ENCODE data around the gene CORO1A.
"Not testable (repeated sequence)": the region's sequence is repeated elsewhere in the genome, so short reads cannot be mapped to it uniquely, and the experiment has no call there.

The CORO1A gene

GRCh38 chr16:30170145-30170544 lies 13.3 kb upstream of the CORO1A start:
- DNase-seq (ENCODE audit: low read depth in 2 of 2): not testable (repeated sequence)

DNA sequence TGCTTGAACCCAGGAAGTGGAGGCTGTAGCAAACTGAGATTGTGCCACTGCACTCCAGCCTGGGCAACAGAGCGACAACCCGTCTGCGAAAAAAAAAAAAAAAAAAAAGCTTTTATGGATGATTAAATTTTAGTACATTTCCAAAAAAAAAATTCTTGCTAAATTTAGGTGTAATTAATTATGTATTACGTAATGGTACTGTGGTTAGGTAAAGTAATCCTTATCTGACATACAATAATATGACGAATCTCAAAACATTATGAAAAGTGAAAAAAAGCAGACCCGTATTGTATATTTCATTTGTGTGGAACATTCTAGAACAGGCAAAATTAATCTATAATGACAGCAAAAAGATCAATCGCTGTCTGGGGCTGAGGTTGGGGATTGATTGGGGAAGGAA lies 10.3 kb upstream of the CORO1A start:
- no peak for DNase-seq (ENCODE audit: low read depth in 2 of 2)

- not testable (repeated sequence) for DNase-seq (ENCODE audit: low read depth in 2 of 2)
Observed at GRCh38 chr16:30176876-30177275, 6.5 kb upstream of the CORO1A start.

DNA sequence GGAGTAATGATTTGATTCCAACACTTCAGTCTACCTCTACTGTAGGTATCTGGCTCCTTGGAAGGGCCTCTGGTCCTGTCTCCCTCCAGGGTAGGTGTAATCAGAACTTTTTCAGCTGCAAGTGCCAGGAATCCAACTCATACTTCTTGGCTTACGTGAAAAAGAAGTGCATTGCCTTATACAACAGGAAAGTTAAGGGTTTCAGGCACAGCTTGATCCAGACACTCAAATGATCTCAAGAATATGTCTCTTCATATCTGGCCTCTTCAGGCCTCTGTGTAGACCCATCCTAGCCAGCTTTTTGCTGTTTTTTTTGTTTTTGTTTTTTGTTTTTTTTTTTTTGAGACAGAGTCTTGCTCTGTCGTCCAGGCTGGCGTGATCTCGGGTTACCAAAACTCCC lies 4.2 kb upstream of the CORO1A start:
- DNase-seq (ENCODE audit: low read depth in 2 of 2): no peak

DNA sequence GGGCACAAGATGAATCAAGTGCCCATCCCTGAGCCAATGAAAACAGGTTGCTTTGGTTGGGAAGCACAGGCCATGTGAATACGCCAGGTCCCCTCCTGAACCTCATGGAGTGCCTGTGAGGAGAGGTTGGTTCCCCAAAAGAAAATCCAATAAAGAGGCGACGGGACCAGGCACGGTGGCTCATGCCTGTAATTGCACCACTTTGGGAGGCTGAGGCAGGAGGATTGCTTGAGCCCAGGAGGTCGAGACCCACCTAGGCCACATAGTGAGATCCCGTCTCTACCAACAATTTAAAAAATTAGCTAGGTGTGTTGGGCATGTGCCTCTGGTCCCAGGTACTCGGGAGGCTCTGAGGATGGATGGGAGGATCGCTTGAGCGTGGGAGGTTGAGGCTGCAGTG lies 3.5 kb upstream of the CORO1A start:
- DNase-seq (ENCODE audit: low read depth in 2 of 2): no peak

DNA sequence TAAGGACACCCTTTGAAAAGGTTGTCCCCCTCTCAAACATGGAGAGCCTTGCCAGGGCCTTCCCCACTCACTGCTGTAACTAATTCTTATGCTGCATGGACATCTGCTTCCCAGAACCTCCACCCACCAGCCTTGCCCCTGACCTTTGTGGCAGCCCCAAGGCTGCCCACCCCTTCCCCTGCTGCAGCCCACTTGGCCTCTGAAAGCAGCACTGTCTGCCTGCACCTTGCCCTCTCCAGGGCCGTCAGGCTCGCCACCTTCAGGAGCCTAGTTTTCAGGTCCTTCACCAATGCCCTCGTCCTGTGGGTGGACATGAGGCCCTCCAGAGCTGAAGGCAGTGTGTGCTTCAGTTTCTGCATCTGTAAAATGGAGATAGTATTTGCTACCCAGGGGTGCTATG lies 2.7 kb upstream of the CORO1A start:
- no peak for DNase-seq (ENCODE audit: low read depth in 2 of 2)

- DNase-seq (ENCODE audit: low read depth in 2 of 2): peak; percentile 22 to 68
Observed at GRCh38 chr16:30184096-30184890, 891 bp downstream of the CORO1A start.

GRCh38 chr16:30184891-30185682 lies 1.7 kb downstream of the CORO1A start:
- DNase-seq (ENCODE audit: low read depth in 2 of 2): peak in 1 of 2 donors; percentile 1

DNA sequence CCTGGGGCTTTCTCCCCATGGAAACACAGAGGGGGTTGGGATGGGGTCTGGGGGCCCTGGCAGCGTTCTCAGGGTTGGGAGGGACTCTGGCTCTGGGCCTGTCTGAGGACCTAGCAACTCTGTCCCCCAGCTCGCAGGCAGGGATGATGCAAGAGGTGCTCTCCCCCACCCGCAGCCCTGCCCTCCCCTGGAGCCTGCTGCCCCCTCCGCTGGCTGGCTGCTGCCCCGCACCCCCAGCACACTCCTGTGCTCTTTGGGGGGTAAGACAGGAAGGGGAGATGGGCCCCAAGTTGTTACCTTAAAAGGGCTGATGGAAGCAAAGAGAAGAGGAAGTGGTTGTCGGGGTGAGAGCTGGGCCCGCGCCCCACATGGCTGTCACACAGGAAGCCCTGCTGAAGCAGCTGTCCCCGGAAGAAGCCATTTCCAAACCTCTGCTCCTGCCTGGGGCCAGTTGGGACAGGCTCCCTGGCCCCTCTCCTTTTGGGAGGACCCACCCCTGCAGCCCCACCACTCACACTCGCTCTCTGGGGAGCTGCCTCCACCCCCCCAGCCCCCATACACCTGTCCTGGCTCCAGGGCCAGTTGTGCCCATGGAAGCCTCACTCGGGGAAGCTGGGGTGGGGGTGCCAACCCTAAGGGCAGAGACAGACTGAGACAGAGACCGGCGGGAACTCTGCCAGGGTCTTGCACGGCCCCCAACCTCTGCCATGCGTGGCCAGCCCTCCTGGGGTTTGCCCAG lies 2.5 kb downstream of the CORO1A start:
- DNase-seq (ENCODE audit: low read depth in 2 of 2): peak; percentile 47 to 74

DNA sequence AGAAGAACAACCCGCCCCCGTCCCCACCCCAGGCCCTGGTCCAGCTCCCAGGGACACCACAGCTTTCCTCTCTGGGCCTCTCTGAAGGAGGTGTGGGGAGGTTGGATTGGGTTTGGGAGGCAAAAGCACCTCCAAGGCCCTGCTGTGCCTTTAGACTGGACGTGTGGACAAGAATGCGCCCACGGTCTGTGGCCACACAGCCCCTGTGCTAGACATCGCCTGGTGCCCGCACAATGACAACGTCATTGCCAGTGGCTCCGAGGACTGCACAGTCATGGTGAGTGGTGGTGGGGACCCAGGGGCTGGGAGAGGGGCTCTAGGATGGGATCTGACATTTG lies 3.0 kb downstream of the CORO1A start:
- DNase-seq (ENCODE audit: low read depth in 2 of 2): no peak

DNA sequence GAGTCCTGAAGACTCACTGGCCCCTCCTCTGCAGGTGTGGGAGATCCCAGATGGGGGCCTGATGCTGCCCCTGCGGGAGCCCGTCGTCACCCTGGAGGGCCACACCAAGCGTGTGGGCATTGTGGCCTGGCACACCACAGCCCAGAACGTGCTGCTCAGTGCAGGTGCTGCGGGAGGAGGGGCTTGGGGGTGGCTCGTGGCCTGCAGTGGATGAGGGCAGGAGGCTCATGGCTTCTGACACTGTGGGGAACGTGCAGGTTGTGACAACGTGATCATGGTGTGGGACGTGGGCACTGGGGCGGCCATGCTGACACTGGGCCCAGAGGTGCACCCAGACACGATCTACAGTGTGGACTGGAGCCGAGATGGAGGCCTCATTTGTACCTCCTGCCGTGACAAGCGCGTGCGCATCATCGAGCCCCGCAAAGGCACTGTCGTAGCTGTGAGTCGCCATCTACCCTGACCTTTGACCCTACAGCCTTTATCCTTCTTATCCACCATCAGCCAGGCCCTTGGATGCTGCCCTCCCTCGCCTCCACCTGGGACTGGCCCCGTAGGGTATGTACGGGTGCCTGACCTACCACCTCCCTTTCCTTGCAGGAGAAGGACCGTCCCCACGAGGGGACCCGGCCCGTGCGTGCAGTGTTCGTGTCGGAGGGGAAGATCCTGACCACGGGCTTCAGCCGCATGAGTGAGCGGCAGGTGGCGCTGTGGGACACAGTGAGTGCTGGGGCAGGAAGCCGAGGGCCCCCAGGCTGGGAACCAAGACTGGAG lies 3.6 kb downstream of the CORO1A start:
- DNase-seq (ENCODE audit: low read depth in 2 of 2): peak; percentile 73 to 88

- DNase-seq (ENCODE audit: low read depth in 2 of 2): no peak
Observed at GRCh38 chr16:30187556-30187865, 4.1 kb downstream of the CORO1A start.

DNA sequence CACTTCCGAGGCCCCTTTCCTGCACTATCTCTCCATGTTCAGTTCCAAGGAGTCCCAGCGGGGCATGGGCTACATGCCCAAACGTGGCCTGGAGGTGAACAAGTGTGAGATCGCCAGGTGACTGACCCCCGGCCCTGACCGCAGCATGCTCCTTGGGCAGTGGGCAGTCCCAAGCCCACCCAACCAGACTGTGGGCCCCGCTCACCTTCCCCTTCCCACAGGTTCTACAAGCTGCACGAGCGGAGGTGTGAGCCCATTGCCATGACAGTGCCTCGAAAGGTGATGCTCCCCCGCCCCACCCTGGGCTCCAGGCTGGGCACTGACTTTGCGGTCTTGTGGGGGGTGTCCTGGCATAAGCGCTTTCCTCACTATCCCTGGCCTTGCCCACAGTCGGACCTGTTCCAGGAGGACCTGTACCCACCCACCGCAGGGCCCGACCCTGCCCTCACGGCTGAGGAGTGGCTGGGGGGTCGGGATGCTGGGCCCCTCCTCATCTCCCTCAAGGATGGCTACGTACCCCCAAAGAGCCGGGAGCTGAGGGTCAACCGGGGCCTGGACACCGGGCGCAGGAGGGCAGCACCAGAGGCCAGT lies 4.7 kb downstream of the CORO1A start:
- no peak for DNase-seq (ENCODE audit: low read depth in 2 of 2)

DNA sequence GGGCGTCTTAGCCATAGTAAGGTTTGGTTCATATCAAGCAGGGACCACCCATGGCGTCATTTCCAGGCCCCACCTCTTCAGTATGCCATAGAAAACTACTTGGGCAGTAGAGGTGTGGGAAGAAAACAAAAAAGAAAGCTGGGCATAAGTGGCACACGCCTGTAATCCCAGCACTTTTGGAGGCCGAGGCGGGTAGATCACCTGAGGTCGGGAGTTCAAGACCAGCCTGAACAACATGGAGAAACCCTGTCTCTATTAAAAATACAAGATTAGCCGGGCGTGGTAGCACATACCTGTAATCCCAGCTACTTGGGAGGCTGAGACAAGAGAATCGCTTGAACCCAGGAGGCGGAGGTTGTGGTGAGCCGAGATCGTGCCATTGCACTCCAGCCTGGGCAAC lies 7.8 kb downstream of the CORO1A start:
- DNase-seq (ENCODE audit: low read depth in 2 of 2): not testable (repeated sequence)

DNA sequence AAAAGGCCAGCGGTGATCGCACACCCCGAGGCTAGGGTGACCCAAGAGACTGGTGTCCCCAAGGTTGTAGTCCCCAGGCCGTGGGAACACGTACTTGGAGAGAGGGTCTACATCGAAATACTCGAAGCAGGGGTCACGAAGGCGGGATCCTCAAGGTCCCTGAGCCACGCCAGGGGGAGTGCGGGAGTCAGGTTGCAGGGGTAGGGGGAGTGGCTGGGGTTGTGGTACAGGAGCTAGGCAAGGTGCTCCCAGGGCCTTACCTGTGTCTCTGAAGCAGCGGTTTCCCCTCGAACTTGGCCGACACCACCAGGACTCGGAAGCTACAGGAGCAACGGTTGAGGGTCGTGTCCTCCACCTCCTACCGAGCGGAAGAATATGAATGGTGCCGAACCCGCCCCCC lies 9.7 kb downstream of the CORO1A start:
- not testable (repeated sequence) for DNase-seq (ENCODE audit: low read depth in 2 of 2)

DNA sequence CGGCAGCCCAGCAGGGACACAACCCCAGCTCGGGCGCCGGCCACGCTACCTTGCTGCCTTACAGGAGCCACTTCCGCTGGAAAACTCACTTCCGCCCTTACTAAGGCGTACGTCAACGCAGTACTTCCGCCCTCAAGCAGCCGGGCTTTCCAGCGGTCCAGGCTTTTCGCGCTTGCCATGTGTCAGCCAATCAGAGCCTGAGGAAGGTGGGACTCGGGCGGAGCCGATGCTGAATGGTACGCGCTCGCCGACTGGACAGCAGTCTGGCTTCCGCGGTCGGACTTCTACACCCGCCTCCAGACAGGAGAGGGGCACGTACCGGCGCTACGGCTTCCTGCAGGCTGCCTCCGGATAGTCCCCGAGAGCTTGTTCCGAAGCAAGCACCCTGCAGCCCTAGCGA lies 10.2 kb downstream of the CORO1A start, which contains the start of the genes BOLA2B and SLX1A:
TSS of gene BOLA2B (minus strand) at position 52 of the 400 bp plus-strand sequence. CDS start 71 bp downstream, outside the sequence.
TSS of gene SLX1A (plus strand) at position 261 of the 400 bp plus-strand sequence. CDS start 210 bp downstream, outside the sequence.
- not testable (repeated sequence) for DNase-seq (ENCODE audit: low read depth in 2 of 2)

DNA sequence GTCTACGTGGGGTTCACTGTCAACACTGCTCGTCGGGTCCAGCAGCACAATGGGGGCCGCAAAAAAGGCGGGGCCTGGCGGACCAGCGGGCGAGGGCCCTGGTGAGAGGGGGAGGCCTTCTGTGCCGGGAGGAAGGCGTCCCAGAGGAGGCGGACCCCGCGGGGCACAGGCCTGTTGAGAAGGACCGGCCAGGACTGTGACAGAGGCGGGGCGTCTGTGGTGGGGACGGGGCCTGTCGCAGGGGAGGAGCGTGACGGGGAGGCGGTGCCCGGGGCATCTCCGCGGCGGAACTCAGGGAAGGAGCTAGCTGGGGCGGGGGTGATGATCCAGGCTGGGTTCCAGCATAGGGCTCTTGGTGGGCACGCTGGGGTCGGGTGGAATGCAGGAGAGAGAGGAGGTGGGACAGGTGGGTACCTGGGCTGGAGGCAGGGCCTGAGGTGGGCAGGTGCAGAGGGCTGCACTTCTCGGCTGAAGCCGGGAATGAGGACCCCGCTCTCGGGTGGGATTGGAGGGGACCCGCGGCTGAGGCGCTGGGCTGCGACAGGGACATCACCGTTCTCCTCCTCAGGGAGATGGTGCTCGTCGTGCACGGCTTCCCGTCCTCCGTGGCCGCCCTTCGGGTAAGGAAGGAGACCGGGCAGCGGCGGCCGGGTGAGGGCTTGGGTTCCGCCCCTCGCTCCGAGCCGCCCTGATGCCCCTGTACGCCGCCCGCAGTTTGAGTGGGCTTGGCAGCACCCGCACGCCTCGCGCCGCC lies 10.9 kb downstream of the CORO1A start:
- DNase-seq (ENCODE audit: low read depth in 2 of 2): not testable (repeated sequence)

GRCh38 chr16:30197001-30197400 lies 13.6 kb downstream of the CORO1A start:
- not testable (repeated sequence) for DNase-seq (ENCODE audit: low read depth in 2 of 2)

DNA sequence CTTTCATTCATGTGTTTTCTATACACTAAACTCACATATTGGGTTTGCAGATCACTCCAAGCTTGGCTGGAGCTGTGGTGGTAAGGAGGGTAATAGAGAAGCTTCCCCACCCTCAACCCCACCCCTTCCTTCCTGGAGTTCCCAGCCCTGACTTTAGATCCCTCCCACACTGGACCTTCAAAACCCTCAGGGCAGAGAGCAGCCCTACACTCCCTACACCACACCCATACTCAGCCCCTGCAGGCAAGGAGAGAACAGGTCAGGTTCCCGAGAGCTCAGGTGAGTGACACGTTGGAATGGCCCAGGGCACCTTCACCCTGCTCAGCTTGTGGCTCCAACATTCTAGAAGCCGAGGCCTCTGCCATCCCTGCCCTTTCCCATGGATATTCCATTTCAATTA lies 15.6 kb downstream of the CORO1A start, which contains the start of gene SULT1A3:
TSS of gene SULT1A3 (plus strand) at position 207 of the 400 bp plus-strand sequence. CDS start 1,474 bp downstream, outside the sequence.
- not testable (repeated sequence) for DNase-seq (ENCODE audit: low read depth in 2 of 2)
